Stimulated activated naive CD8-positive, alpha-beta T cell treated with anti-CD3 and anti-CD28 coated beads, Interleukin-15, Interleukin-2, amounts not matched to agents 100 U/mL and 50 U/mL, for 24 hours (primary cell): ENCODE results near the gene CDK5RAP1.

Experiments
- ATAC-seq: fragments of 150-1000 bp; cut with Tn5 transposase; one replicate; pipeline ENCODE4 v1.10.0; 2021
- DNase-seq: peaks from one replicate; pipeline ENCODE4 v3.0.0; 2021

The CDK5RAP1 gene

GRCh38 chr20:33386673-33387072, 14.6 kb downstream of the CDK5RAP1 start:
- ATAC-seq, result no peak

GRCh38 chr20:33377366-33377765, 24.0 kb downstream of the CDK5RAP1 start:
- no peak for ATAC-seq
- no peak for DNase-seq

More at GRCh38 chr20:33386673-33387072, 14.6 kb downstream of the CDK5RAP1 start:
- no peak for DNase-seq

- DNase-seq (no peak), ATAC-seq (no peak)
These were observed 27.3 kb downstream of the CDK5RAP1 start for GRCh38 chr20:33373735-33374605.

GRCh38 chr20:33372993-33373441, 28.3 kb downstream of the CDK5RAP1 start:
- ATAC-seq (no peak), DNase-seq (no peak)

- peak; percentile 65 for ATAC-seq
- peak; percentile 14 for DNase-seq
These were observed 31.0 kb downstream of the CDK5RAP1 start for GRCh38 chr20:33370291-33370690.

- DNase-seq, result no peak
- ATAC-seq, result no peak
These were observed 38.4 kb downstream of the CDK5RAP1 start for GRCh38 chr20:33362898-33363297.

GRCh38 chr20:33359399-33360261, 41.7 kb downstream of the CDK5RAP1 start:
- DNase-seq, result no peak
- no peak for ATAC-seq

GRCh38 chr20:33353013-33353402, 48.3 kb downstream of the CDK5RAP1 start:
- DNase-seq, result no peak

GRCh38 chr20:33352258-33353012, 48.9 kb downstream of the CDK5RAP1 start:
- DNase-seq (no peak), ATAC-seq (no peak)

More at GRCh38 chr20:33353013-33353402, 48.3 kb downstream of the CDK5RAP1 start:
- ATAC-seq, result no peak

GRCh38 chr20:33351696-33352095, 49.6 kb downstream of the CDK5RAP1 start:
- DNase-seq (no peak), ATAC-seq (no peak)

GRCh38 chr20:33349493-33349892, 51.8 kb downstream of the CDK5RAP1 start:
- no peak for ATAC-seq

GRCh38 chr20:33348136-33348937, 53.0 kb downstream of the CDK5RAP1 start:
- DNase-seq (no peak), ATAC-seq (no peak)

More at GRCh38 chr20:33349493-33349892, 51.8 kb downstream of the CDK5RAP1 start:
- DNase-seq, result no peak

- ATAC-seq (no peak), DNase-seq (no peak)
These were observed 56.0 kb downstream of the CDK5RAP1 start for GRCh38 chr20:33345342-33345741.

GRCh38 chr20:33343521-33343920, 57.8 kb downstream of the CDK5RAP1 start:
- ATAC-seq (no peak), DNase-seq (no peak)

- DNase-seq (no peak), ATAC-seq (no peak)
These were observed 61.7 kb downstream of the CDK5RAP1 start for GRCh38 chr20:33339515-33340058.

- no peak for DNase-seq
- no peak for ATAC-seq
These were observed 62.7 kb downstream of the CDK5RAP1 start for GRCh38 chr20:33338467-33339258.

GRCh38 chr20:33337531-33338165, 63.7 kb downstream of the CDK5RAP1 start:
- DNase-seq, result no peak
- ATAC-seq, result no peak

- DNase-seq, result no peak
These were observed 64.2 kb downstream of the CDK5RAP1 start for GRCh38 chr20:33337119-33337518.

GRCh38 chr20:33336375-33336774, 64.9 kb downstream of the CDK5RAP1 start:
- DNase-seq (no peak), ATAC-seq (no peak)

More at GRCh38 chr20:33337119-33337518, 64.2 kb downstream of the CDK5RAP1 start:
- no peak for ATAC-seq

- no peak for ATAC-seq
- no peak for DNase-seq
These were observed 67.2 kb downstream of the CDK5RAP1 start for GRCh38 chr20:33334111-33334510.
